ENCODE measurements around the gene RTL10. TPM values are rescaled to one million over a fixed set of nuclear protein-coding genes. Genes with fewer than 3 reads are reported as not detected.

The RTL10 gene
- polyA plus RNA-seq, 1 donor from 2014 or later: 11.7 TPM

GRCh38 chr22:19859861-19860510 lies 5.3 kb upstream of the RTL10 start:
- Histone ChIP-seq H3K9me3 (ENCODE audit: low read length) (no peaks in the 10 kb centered on the region), H2AFZ (ENCODE audit: low read depth, low read length) (no peak overlapping the region), H3K36me3 (ENCODE audit: insufficient read depth, low read length) (no peaks in the 10 kb centered on the region), H3K27ac (ENCODE audit: low read length) (no peak overlapping the region), H3K9ac (ENCODE audit: low read length) (no peak overlapping the region), H3K27me3 (ENCODE audit: insufficient read depth, low read depth, low read length) (no peaks in the 10 kb centered on the region), H3K4me3 (ENCODE audit: low read length) (no peak overlapping the region), H4K20me1 (ENCODE audit: insufficient read depth) (no peaks in the 10 kb centered on the region), H3K4me2 (ENCODE audit: low read length) (no peak overlapping the region), H3F3A (ENCODE audit: insufficient read depth, low read length, poor library complexity, severe bottlenecking) (no peaks in the 10 kb centered on the region), H3K79me2 (replicated peaks; ENCODE audit: insufficient read depth, low read length) (peaks cover 8% of the 10 kb centered on the region), H3K9me2 (ENCODE audit: insufficient read depth, low read length) (no peaks in the 10 kb centered on the region)
- no peak for TF ChIP-seq RAD21 (conservative IDR thresholded peaks at IDR 0.05)
- TF ChIP-seq CTCF (IDR thresholded peaks at IDR 0.05; ENCODE audit: poor library complexity, severe bottlenecking): no peak

- H3K79me2 ChIP-seq (replicated peaks; ENCODE audit: insufficient read depth, low read length): peaks cover 27% of the 10 kb centered on the region
- no peaks in the 10 kb centered on the region for H3K9me3 ChIP-seq (ENCODE audit: low read length)
- H3K9ac ChIP-seq (ENCODE audit: low read length): no peak overlapping the region
- no peaks in the 10 kb centered on the region for H3F3A ChIP-seq (ENCODE audit: insufficient read depth, low read length, poor library complexity, severe bottlenecking)
- H3K27me3 ChIP-seq (ENCODE audit: insufficient read depth, low read depth, low read length): no peaks in the 10 kb centered on the region
- no peak overlapping the region for H3K4me3 ChIP-seq (ENCODE audit: low read length)
- no peak overlapping the region for H3K27ac ChIP-seq (ENCODE audit: low read length)
- no peaks in the 10 kb centered on the region for H3K9me2 ChIP-seq (ENCODE audit: insufficient read depth, low read length)
- no peak overlapping the region for H3K4me2 ChIP-seq (ENCODE audit: low read length)
- no peak overlapping the region for H2AFZ ChIP-seq (ENCODE audit: low read depth, low read length)
- TF ChIP-seq SMC3 (conservative IDR thresholded peaks at IDR 0.05; ENCODE audit: poor library complexity) (no peak), TAF1 (IDR thresholded peaks at IDR 0.05; ENCODE audit: low read depth) (no peak), CTCF (IDR thresholded peaks at IDR 0.05; ENCODE audit: poor library complexity, severe bottlenecking) (no peak), REST (IDR thresholded peaks at IDR 0.05; ENCODE audit: borderline replicate concordance) (no peak), EZH2 (IDR thresholded peaks at IDR 0.05; ENCODE audit: borderline replicate concordance, insufficient read depth, low read length, poor library complexity, severe bottlenecking) (no peak), POLR2AphosphoS5 (IDR thresholded peaks at IDR 0.05) (no peak), EP300 (conservative IDR thresholded peaks at IDR 0.05; ENCODE audit: poor library complexity, severe bottlenecking) (no peak), MXI1 (conservative IDR thresholded peaks at IDR 0.05; ENCODE audit: poor library complexity, severe bottlenecking) (no peak), RAD21 (conservative IDR thresholded peaks at IDR 0.05) (no peak)
- H4K20me1 ChIP-seq (ENCODE audit: insufficient read depth): no peaks in the 10 kb centered on the region
- no peaks in the 10 kb centered on the region for H3K36me3 ChIP-seq (ENCODE audit: insufficient read depth, low read length)
Observed at GRCh38 chr22:19857382-19857781, 2.7 kb upstream of the RTL10 start.
